Activated CD4-positive, alpha-beta T cell treated with anti-CD3 and anti-CD28 coated beads, Interleukin-2, amount 50 U/mL, for 24 hours (primary cell): ENCODE results near the gene TXK.
"Not testable (repeated sequence)": the region's sequence is repeated elsewhere in the genome, so short reads cannot be mapped to it uniquely, and the experiment has no call there.

Experiments
- DNase-seq, 2 donors: peaks; one replicate each; pipeline ENCODE4 v3.0.0-alpha.2; 2020; ENCODE audit warnings: low read depth in 1 of 2, low spot score in 1 of 2

The TXK gene

GRCh38 chr4:48134081-48134480 lies at the start of gene TXK:
Gene TXK (minus strand): TSS chr4:48134250. CDS start chr4:48134170, 80 bp downstream.
- DNase-seq, result no peak

GRCh38 chr4:48180234-48180633 lies 46.2 kb upstream of the TXK start:
- DNase-seq, result no peak

GRCh38 chr4:48178931-48179330 lies 44.9 kb upstream of the TXK start:
- no peak for DNase-seq

- DNase-seq, result no peak
Measured at GRCh38 chr4:48175806-48176205, 41.8 kb upstream of the TXK start.

GRCh38 chr4:48175328-48175727 lies 41.3 kb upstream of the TXK start:
- DNase-seq, result no peak

- DNase-seq, result no peak
Measured at GRCh38 chr4:48173056-48173991, 39.3 kb upstream of the TXK start.

GRCh38 chr4:48172651-48173050 lies 38.6 kb upstream of the TXK start:
- DNase-seq, result no peak

GRCh38 chr4:48169636-48170035 lies 35.6 kb upstream of the TXK start:
- DNase-seq, result no peak

- DNase-seq, result no peak
Measured at GRCh38 chr4:48167538-48168263, 33.7 kb upstream of the TXK start.

- DNase-seq, result not testable (repeated sequence)
Measured at GRCh38 chr4:48164561-48164960, 30.5 kb upstream of the TXK start.

GRCh38 chr4:48163746-48164145 lies 29.7 kb upstream of the TXK start:
- DNase-seq, result no peak

GRCh38 chr4:48162162-48162561 lies 28.1 kb upstream of the TXK start:
- DNase-seq, result no peak

GRCh38 chr4:48157271-48157670 lies 23.2 kb upstream of the TXK start:
- DNase-seq, result no peak

- DNase-seq, result no peak
Measured at GRCh38 chr4:48156423-48156822, 22.4 kb upstream of the TXK start.

GRCh38 chr4:48153791-48154550 lies 19.9 kb upstream of the TXK start:
- no peak for DNase-seq

GRCh38 chr4:48152259-48152658 lies 18.2 kb upstream of the TXK start:
- no peak for DNase-seq

- no peak for DNase-seq
Measured at GRCh38 chr4:48149827-48150370, 15.8 kb upstream of the TXK start.

- DNase-seq, result no peak
Measured at GRCh38 chr4:48147621-48148020, 13.6 kb upstream of the TXK start.

- DNase-seq, result no peak
Measured at GRCh38 chr4:48141048-48141447, 7.0 kb upstream of the TXK start.

GRCh38 chr4:48139691-48140090 lies 5.6 kb upstream of the TXK start:
- no peak for DNase-seq

GRCh38 chr4:48138936-48139335 lies 4.9 kb upstream of the TXK start:
- DNase-seq, result no peak
